GM18909 (cell line): Measurements from ENCODE around the gene SCN2B.
A peak's percentile ranks its signal among the peaks of the same experiment; 100 is the strongest.

ENCODE experiments used
- ATAC-seq: cut with Tn5 transposase; IDR thresholded peaks from one replicate; pipeline ENCODE4 v1.9.1; 2021; ENCODE audit warnings: mild to moderate bottlenecking; ENCODE audit not compliant: unreplicated experiment, poor library complexity

The SCN2B gene

DNA sequence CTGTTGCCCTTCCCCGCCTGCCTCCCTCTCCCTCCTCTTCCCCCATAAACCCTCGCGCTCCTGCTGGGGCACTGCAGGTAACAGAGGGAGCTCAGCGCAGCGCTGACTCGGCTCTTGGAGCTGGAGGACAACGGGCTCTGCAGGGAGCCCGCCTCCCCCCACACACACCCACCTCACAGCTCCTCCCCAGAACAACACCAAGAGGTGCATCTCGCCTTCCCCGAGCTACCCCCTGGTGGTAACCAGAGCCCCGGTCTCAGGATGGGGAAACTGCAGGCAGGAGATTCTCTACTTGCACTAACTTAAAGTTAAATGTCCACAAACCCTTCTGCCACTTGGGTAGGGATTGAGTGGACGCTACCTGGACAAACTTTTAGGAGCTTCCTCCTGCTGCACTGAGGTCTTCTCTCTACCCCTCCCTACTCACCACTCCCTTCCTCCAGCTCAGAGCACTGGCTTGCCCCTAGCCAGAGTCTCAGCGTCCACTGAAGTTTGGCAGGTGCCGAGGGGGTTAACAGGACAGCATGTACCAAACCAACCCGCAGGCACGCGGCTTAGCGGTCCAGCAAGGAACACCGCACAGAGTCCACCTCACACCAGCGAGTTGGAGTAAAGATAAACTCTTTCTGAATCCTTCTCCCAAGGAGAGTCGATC lies 19.8 kb downstream of the SCN2B start:
- ATAC-seq = no peak

- ATAC-seq = no peak
These were observed 20.5 kb downstream of the SCN2B start for GRCh38 chr11:118155776-118156530.

GRCh38 chr11:118154641-118155040 lies 21.8 kb downstream of the SCN2B start:
- ATAC-seq = no peak

DNA sequence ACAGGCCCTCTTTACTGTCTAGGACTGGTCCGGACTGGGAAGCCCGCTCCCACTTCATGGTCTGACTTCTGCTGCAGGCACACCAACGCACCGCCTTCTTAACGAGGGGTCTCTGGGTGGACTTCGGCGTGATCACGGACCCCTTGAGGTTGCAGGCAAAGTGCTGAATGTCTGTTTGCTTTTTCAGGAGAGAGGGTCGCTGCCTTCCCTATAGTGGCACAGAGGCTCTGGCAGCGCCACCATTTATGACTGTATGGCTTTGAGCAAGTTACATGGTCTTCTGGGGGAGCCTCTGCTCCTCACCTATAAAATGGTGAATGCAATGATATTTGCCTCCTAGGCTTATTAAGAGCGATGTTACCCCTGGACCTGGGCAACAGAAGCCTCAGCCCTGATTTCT lies 22.5 kb downstream of the SCN2B start:
- no peak for ATAC-seq

- no peak for ATAC-seq
These were observed 22.9 kb downstream of the SCN2B start for GRCh38 chr11:118153516-118153915.

- no peak for ATAC-seq
These were observed 23.6 kb downstream of the SCN2B start, which contains the start of gene SCN4B for GRCh38 chr11:118152552-118153471. TSS of gene SCN4B (minus strand) at chr11:118152823. CDS start at chr11:118152673, 150 bp downstream.

DNA sequence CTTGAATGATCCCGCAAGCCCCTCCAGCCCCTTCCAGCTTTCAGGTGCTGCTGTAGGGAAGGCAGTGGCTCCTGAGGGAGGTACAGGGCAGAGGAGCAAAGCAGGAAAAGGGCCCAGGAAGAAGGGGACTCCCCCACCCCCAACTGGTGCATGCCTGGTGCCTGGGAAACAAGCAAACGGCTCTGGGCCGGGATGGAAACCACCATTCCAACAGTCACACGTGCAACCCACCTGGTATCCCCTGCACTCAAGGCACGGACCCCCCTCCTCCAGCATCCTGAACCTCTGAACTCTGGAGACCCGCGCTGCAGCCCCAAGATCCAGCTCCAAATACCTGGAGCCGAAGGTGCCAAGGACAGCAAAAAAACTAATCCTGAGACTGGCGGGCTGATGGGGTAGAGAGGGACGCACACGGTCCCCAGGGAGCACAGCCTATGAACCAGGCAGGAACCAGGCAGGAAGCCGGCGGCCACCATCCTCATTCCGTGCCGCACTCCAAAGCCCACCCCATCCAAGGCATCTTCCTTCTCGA lies 24.4 kb downstream of the SCN2B start:
- ATAC-seq = no peak

GRCh38 chr11:118151431-118151830 lies 25.0 kb downstream of the SCN2B start:
- no peak for ATAC-seq

GRCh38 chr11:118149493-118149892 lies 26.9 kb downstream of the SCN2B start:
- no peak for ATAC-seq

DNA sequence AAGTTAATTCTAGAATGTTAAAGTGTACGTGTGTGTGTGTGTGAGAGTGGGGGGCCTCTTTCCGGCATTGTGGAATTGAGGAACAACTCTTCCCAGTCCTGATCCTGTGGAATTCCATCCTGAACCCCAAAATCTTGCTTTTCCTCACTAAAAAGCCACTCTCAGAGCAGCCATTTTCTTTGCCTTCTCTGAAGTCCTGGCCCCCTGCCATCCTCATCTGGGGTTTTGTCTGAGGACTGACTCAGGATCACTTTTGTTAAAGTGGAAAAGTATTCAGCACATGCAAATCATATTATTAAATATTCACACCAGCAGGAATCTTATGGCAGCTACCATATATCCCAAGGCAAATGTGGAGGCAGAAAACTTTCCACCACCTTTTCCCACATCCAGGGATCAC lies 27.6 kb downstream of the SCN2B start:
- no peak for ATAC-seq

DNA sequence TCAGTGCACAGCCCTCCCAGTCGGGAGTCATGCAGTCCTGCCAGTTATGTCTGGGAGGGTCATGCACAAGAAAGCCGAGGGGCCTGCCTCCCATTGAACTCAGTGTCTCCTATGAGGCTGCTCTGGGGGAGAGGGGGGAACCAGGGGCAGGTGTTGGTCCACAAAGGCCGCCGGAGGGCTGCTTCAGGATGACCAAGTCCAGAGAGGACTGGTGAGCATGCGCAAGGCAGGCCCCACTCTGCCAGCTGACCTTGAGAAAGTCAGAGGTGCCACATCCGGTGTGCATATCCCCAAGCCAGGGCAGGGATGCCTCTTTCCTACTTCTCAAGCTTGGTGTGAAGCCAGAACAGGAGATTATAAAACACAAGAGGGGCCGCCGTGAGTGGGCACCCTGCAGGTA lies 28.2 kb downstream of the SCN2B start:
- no peak for ATAC-seq

- ATAC-seq = no peak
These were observed 28.9 kb downstream of the SCN2B start for GRCh38 chr11:118147502-118147901.

- no peak for ATAC-seq
These were observed 29.9 kb downstream of the SCN2B start for GRCh38 chr11:118146554-118146953.

DNA sequence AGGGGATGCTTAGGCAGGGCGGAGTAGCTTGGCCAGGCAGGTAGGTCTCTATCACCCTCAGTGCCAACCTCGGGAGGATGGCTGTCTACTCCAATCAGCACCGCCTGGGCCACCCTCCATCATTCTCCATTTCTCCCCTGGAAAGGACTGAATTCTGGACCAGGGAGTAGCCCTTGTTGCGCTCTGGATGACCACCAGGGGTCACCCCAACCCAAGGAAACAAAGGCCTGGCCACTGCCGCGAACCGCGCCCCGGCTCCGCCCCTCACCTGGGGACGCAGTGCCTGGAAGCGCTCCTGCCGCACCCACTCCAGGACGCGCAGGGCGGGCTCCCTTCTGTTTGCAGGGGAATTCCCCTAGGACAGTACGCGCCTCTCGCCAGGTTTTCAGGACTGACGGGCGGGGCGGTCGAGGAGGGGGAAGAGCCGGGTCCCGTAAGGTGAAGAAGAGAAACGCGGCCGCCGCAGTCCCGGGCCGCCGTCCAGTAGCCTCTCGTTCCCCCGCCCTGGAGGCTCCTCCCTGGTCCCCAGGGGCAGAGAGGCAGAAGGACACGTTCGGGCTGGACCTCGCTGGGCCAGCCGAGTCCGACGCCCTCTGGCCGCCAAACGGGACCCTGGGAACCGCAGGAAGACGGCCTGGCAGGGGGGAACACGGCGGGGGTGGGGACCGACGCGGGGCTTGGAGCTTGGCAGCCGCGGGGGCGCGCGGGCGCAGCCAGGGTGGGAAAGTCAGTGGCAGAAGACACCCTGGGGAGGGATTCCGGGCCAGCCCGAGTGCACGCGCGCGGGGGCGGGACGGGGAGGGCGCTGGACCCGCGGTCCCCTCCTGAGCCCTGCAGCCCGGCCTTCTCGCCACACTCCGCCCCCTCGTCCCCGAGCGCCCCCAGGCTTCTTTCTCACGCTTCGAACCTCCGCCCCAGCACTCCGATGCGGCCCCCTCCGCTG lies 30.9 kb downstream of the SCN2B start:
- ATAC-seq = peak; percentile 74

- no peak for ATAC-seq
These were observed 31.9 kb downstream of the SCN2B start for GRCh38 chr11:118144301-118145268.

DNA sequence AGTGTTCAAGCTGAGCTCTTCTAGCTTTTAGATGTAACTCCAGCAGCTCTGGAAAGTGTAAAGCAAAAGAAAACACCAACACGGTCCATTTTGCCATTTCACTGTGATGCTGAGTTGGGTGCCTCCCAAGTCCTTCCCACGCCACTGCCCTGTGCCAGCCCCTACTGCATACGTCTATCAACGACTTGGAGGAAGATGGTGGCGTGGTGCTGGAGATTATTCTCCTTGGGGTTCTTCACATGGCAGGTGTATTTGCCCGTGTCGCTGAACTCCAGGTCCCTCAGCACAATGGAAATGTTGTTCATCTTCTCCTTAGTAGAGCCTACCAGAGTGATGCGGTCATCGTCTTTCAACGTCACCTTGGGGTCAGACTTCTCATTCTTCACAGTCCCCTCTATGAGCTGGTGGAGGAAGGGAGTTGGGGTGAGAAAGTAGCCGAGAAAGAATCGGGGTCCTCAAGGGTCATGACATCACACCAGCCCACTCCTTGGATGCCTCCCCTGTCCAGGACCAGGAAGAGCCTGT lies 32.7 kb downstream of the SCN2B start:
- no peak for ATAC-seq

DNA sequence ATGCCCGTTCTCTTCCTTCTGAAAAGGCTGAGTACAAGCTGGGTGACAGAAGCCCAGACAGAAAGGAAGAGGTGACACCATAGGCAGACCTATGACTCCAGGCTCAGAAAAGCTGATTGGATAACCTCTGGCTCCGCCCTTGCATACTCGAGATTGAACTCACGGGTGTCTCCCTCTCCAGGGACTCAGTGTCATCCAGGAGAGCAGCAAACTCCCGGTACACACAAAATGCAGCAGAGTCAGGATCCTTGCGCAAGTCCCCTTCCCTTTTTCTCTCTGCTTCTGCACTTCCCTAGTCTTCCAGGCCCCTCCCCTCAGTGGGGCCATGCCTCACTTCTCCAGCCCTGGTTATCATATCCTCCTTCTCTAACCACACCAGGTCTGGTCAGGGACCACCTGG lies 33.6 kb downstream of the SCN2B start:
- no peak for ATAC-seq

DNA sequence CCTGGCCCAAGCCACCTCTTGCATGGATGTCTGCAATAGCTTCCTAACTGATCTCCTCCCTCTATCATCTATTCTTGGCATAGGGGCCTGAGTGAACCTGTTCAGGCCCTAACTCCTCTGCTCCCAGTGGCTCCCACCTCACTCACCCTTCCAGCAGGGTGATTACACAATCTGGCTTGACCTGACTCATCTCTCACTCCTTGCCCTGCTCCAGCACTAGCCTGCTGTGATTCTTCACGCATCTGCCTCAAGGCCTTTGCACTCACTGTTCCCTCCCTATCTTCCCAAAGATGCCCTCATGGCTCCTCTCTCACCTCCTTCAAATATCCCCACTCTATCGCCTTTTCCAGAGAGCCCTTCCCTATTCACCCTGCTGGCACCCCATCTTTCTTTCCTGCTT lies 34.4 kb downstream of the SCN2B start:
- ATAC-seq = no peak
